Right atrium auricular region (tissue), 2 donors: ENCODE results near the gene NAA80. TPM values are rescaled to one million over a fixed set of nuclear protein-coding genes. Genes with fewer than 3 reads are reported as not detected.
"Not testable (repeated sequence)": the region's sequence is repeated elsewhere in the genome, so short reads cannot be mapped to it uniquely, and the experiment has no call there.

ENCODE experiments used
- DNase-seq: peaks from one replicate; pipeline ENCODE4 v3.0.0-alpha.2; 2019; ENCODE audit warnings: low spot score
- H3K27ac ChIP-seq, 2 donors: fragments of 200-600 bp; sonication (generic); 1 replicate in 1 of 2; 2 replicates in 1 of 2; pipeline ENCODE4 v1.5.1; 2016 to 2019
- H3K27me3 ChIP-seq, 2 donors: fragments of 200-600 bp; sonication (generic); one replicate each; pipeline versions ENCODE4 v1.5.1 to v1.6.0; 2017 to 2019
- H3K36me3 ChIP-seq: fragments of 200-600 bp; sonication (generic); one replicate; pipeline ENCODE4 v1.5.1; 2016
- H3K4me1 ChIP-seq, 2 donors: fragments of 200-600 bp; sonication (generic); one replicate each; pipeline versions ENCODE4 v1.5.1 to v1.6.0; 2017 to 2019
- H3K4me3 ChIP-seq, 2 donors: fragments of 200-600 bp; sonication (generic); 1 replicate in 1 of 2; 2 replicates in 1 of 2; pipeline ENCODE4 v1.5.1; 2017 to 2019; ENCODE audit warnings: mild to moderate bottlenecking in 1 of 2, moderate library complexity in 1 of 2
- H3K9me3 ChIP-seq, 2 donors: fragments of 200-600 bp; sonication (generic); one replicate each; pipeline ENCODE4 v1.5.1; 2019
- total RNA-seq, 2 donors: library from RNA; depleted of rRNA; stranded (reverse); fragments of >200 nt; gene quantifications; one replicate each; pipeline ENCODE4 v1.1.0, GENCODE V29; 2016
- TF ChIP-seq, protein P1 (sequence below), 2 donors: fragments of 200-600 bp; sonication (generic); IDR thresholded peaks; one replicate each; pipeline ENCODE4 v1.5.1; 2019; ENCODE audit warnings: antibody characterized with exemption in 2 of 2

NAA80 gene
- total RNA-seq, 2 donors from 2014 or later: 9.0 to 10.7 TPM

DNA sequence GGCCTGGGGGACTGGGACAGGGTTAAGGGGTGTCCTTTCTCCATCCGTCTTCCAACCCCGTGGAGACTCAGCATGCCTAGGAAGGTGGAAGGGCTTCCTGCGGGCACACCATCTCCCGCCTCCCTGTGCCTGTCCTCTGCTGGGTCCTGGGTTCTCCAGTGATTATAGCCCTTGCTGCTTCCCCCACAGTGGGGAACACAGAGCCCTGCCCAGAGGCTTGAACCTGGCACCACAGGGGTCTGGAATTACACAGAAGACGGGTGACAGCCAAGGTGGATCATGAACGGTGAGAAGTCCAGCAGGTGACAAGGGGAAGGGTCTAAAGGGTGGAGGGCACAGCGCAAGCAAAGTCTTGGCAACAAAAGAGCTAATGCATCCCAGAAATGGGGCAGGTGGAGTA, 36.4 kb downstream of the NAA80 start:
- TF ChIP-seq, protein P1, sequence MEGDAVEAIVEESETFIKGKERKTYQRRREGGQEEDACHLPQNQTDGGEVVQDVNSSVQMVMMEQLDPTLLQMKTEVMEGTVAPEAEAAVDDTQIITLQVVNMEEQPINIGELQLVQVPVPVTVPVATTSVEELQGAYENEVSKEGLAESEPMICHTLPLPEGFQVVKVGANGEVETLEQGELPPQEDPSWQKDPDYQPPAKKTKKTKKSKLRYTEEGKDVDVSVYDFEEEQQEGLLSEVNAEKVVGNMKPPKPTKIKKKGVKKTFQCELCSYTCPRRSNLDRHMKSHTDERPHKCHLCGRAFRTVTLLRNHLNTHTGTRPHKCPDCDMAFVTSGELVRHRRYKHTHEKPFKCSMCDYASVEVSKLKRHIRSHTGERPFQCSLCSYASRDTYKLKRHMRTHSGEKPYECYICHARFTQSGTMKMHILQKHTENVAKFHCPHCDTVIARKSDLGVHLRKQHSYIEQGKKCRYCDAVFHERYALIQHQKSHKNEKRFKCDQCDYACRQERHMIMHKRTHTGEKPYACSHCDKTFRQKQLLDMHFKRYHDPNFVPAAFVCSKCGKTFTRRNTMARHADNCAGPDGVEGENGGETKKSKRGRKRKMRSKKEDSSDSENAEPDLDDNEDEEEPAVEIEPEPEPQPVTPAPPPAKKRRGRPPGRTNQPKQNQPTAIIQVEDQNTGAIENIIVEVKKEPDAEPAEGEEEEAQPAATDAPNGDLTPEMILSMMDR (IDR thresholded peaks at IDR 0.05): no peak
- Histone ChIP-seq H3K27me3 (no peaks in the 10 kb centered on the region), H3K9me3 (no peaks in the 10 kb centered on the region), H3K27ac (peak overlapping the region; percentile 32 to 92), H3K4me1 (peaks cover 0 to 66% of the 10 kb centered on the region in 2 donors), H3K4me3 (no peak overlapping the region), H3K36me3 (peaks cover 13% of the 10 kb centered on the region)
- DNase-seq: no peak

DNA sequence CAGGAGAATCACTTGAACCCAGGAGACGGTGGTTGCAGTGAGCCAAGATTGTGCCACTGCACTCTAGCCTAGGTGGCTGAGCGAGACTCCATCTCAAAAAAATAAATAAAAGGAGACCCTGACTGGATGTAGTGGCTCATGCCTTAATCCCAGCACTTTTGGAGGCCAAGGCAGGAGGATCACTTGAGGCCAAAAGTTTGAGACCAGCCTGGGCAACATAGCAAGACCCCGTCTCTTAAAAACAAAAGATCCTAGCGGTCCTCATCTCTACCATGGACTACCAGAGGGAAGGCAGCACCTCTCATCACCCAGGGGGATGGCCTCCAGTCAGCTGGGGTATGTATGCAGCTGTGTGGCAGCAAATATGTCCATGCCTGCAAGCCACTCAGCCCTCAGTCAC, 37.0 kb downstream of the NAA80 start:
- H3K36me3 ChIP-seq: peaks cover 19% of the 10 kb centered on the region
- DNase-seq, H3K27me3 ChIP-seq, H3K9me3 ChIP-seq, H3K4me3 ChIP-seq: not testable (repeated sequence)
- peak overlapping the region in 1 of 2 donors; percentile 95 for H3K27ac ChIP-seq
- H3K4me1 ChIP-seq: peaks cover 0 to 65% of the 10 kb centered on the region in 2 donors

DNA sequence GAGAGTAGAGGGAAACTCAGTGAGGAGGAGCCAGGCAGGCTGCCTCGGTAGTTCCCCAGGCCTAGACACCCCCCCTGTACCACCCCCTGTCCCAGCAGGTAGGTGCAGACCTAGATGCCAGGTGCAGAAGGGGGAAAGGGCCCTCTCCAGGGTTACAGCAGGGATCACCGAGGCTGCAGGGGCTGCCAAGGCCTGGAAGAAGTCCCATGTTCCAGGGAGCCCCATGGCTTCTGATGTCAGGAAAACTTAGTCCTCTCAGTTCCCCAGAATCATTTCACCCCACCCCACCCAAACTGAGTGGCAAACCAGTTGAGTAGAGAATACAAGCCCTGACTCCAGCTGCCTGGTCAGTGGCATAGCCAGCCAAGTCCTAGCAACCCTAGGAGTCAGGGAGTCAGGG, 37.7 kb downstream of the NAA80 start:
- TF ChIP-seq, protein P1 (IDR thresholded peaks at IDR 0.05): no peak
- H3K4me1 ChIP-seq: peaks cover 0 to 61% of the 10 kb centered on the region in 2 donors
- no peak for DNase-seq

DNA sequence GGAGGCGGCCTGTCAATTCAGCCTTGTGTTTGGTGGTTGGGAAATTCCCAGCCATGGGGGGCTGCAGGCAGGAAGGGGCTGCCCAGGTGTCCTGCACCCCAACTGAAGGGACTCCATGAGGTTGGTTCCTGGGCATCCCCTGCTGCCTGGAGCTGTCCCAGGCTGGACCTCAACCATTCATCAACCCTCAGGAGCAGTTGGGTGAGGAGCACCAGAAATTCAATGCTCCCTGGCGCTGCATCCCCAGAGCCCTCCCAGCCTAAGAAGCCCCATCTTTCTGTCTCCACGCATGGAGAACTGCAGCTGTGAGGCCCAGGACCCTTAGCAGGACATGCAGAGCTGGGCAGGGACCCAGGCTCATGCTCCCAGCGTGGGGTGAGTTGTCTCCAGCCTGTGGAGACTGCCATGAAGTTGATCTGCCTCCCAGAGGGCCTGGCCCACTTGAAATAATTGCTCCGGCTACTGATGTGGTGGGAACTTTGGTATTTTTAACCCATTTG, 38.2 kb downstream of the NAA80 start:
- H3K4me3 ChIP-seq: peak overlapping the region; percentile 57 to 58
- no peaks in the 10 kb centered on the region for H3K9me3 ChIP-seq
- no peak for DNase-seq
- peaks cover 0 to 61% of the 10 kb centered on the region in 2 donors for H3K4me1 ChIP-seq
- H3K27me3 ChIP-seq: no peaks in the 10 kb centered on the region
- peaks cover 31% of the 10 kb centered on the region for H3K36me3 ChIP-seq
- TF ChIP-seq, protein P1 (IDR thresholded peaks at IDR 0.05): no peak
- H3K27ac ChIP-seq: peak overlapping the region; percentile 95 to 99

More for the DNA sequence above, 37.7 kb downstream of the NAA80 start:
- Histone ChIP-seq H3K36me3 (peaks cover 26% of the 10 kb centered on the region), H3K9me3 (no peaks in the 10 kb centered on the region), H3K27me3 (no peaks in the 10 kb centered on the region), H3K27ac (peak overlapping the region; percentile 95 to 99), H3K4me3 (peak overlapping the region in 1 of 2 donors; percentile 57)

DNA sequence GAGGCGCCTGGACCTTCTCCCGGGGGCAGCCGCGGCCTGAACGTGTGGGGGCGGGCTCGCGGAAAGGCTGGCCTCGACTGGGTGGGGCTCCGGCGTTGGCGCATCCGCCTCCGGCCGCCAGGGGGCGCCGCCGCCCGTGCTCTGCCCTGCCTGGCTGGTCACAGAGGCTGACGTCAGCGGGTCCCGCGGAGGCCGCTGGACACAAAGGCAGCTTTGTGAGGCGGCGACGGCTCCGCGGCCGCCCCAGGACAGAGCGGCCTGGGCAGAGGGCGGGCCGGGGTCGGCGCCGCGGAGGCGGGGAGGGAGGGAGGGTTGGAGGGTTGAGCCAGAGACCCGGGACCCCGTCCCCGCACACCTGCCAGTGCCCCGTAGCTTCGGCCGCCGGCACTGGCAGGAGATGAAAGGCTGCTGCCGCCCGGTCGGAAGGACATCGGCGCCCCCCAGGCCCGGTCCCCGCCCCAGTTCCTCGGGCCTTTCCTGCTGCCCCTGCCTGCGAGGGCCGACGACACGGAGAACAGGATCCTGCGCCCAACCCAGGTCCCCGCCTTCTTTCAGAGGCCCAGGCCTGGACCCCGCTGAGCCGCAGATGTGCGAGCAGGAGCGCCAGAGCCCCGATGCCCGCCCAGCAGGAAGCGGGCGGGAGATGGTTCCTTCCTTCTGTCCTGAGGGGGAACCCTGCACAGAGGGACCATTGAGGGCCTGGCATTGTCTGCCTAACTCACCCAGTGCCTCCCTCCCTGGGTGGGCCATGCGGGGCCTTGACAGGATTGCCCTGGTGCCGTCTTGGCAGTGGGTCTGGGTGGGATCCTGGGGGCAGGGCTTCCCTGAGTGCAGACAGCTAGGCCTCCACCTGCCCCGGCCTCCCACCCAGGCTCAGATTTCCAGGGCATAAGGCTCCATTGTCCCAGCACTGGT, 38.9 kb downstream of the NAA80 start:
- TF ChIP-seq, protein P1 (IDR thresholded peaks at IDR 0.05): peak; percentile 99 to 100
- no peaks in the 10 kb centered on the region for H3K9me3 ChIP-seq
- H3K4me3 ChIP-seq: peak overlapping the region; percentile 57 to 58
- H3K27me3 ChIP-seq: no peaks in the 10 kb centered on the region
- H3K4me1 ChIP-seq: peaks cover 0 to 61% of the 10 kb centered on the region in 2 donors
- peaks cover 36% of the 10 kb centered on the region for H3K36me3 ChIP-seq
- H3K27ac ChIP-seq: peak overlapping the region; percentile 95 to 99
- DNase-seq: peak; percentile 95

DNA sequence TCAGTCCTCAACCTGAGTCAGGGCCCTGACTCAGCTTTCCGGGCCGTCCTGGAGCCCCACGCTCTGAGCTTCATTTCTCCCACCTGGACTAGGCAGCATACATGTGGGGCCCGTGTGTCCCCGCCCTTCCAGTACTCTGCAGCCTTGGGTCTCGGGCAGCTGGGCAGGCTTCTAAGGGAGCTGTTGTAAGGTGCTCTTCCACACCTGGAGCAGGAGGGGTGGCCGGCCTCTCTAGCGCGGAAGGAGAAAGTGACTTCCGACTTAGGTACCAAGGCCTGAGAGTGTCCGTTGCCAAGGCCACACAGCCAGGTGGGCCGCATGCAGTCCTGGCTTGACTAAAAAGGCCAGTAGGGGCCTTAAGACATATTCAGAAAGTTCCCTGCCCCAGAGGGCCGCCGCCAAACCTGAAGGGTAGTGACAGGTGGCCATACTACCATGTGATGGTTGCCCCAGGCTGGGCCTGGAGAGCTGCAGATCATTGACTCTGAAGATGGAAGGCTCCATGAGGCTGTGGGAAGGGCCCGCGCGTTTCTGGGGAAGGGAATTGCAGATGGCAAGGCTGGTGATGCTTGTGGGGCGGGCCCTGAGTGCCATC, 39.7 kb downstream of the NAA80 start:
- peaks cover 39% of the 10 kb centered on the region for H3K36me3 ChIP-seq

More for the DNA sequence above, 39.7 kb downstream of the NAA80 start:
- peak overlapping the region; percentile 95 to 99 for H3K27ac ChIP-seq
- no peaks in the 10 kb centered on the region for H3K27me3 ChIP-seq
- DNase-seq: no peak
- H3K4me3 ChIP-seq: peak overlapping the region in 1 of 2 donors; percentile 57
- H3K4me1 ChIP-seq: peaks cover 0 to 61% of the 10 kb centered on the region in 2 donors
- H3K9me3 ChIP-seq: no peaks in the 10 kb centered on the region
- TF ChIP-seq, protein P1 (IDR thresholded peaks at IDR 0.05): no peak
